ENCODE results near the gene CYP46A1. TPM values are rescaled to one million over a fixed set of nuclear protein-coding genes. Genes with fewer than 3 reads are reported as not detected.

The CYP46A1 gene
- total RNA-seq, 1 donor from 2014 or later = 1.1 TPM

DNA sequence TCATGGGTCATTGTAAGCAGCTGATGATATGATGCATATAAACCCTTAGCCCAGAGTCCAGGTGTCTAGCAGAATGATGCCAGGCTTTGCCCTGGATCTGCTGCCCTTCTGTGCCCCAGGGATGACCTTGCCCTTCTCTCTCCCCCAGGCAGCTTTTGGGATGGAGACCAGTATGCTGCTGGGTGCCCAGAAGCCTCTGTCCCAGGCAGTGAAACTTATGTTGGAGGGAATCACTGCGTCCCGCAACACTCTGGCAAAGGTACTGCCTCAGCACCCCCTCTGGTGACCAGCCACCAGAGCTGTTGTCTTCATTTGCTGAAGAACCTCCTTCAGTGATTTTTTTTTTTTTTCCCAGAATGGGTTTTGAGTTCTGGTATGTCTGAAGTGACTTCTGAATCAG lies 23.3 kb downstream of the CYP46A1 start:
- H3K36me3 ChIP-seq = peaks cover 4% of the 10 kb centered on the region
- peaks cover 3% of the 10 kb centered on the region for H3K9me3 ChIP-seq (ENCODE audit: low read depth)
- no peaks in the 10 kb centered on the region for H3K79me2 ChIP-seq (ENCODE audit: low read depth)
- H3K4me1 ChIP-seq = no peaks in the 10 kb centered on the region
- no peaks in the 10 kb centered on the region for H3F3A ChIP-seq (ENCODE audit: low read depth)
- H3K4me2 ChIP-seq = no peak overlapping the region
- H3K4me1 Mint-ChIP-seq = no peaks in the 10 kb centered on the region
- DNase-seq (ENCODE audit: low spot score) = no peak
- no peaks in the 10 kb centered on the region for H4K20me1 ChIP-seq (ENCODE audit: low read depth)
- peaks cover 32% of the 10 kb centered on the region for H3K36me3 Mint-ChIP-seq
- H3K27me3 Mint-ChIP-seq (ENCODE audit: insufficient read depth, low read depth) = peaks cover 5% of the 10 kb centered on the region
- no peak overlapping the region for H3K4me3 ChIP-seq
- H3K9ac ChIP-seq = no peak overlapping the region
- H3K9me3 Mint-ChIP-seq = peaks cover 28% of the 10 kb centered on the region
- no peak overlapping the region for H3K27ac Mint-ChIP-seq
- H2AFZ ChIP-seq (replicated peaks) = no peak overlapping the region
- no peak for TF ChIP-seq EZH2 (IDR thresholded peaks at IDR 0.05)
- TF ChIP-seq, protein P1, sequence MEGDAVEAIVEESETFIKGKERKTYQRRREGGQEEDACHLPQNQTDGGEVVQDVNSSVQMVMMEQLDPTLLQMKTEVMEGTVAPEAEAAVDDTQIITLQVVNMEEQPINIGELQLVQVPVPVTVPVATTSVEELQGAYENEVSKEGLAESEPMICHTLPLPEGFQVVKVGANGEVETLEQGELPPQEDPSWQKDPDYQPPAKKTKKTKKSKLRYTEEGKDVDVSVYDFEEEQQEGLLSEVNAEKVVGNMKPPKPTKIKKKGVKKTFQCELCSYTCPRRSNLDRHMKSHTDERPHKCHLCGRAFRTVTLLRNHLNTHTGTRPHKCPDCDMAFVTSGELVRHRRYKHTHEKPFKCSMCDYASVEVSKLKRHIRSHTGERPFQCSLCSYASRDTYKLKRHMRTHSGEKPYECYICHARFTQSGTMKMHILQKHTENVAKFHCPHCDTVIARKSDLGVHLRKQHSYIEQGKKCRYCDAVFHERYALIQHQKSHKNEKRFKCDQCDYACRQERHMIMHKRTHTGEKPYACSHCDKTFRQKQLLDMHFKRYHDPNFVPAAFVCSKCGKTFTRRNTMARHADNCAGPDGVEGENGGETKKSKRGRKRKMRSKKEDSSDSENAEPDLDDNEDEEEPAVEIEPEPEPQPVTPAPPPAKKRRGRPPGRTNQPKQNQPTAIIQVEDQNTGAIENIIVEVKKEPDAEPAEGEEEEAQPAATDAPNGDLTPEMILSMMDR (IDR thresholded peaks at IDR 0.05) = no peak
- no peak for TF ChIP-seq EZH2phosphoT487 (IDR thresholded peaks at IDR 0.05)
- no peak overlapping the region for H3K4me3 Mint-ChIP-seq
- no peaks in the 10 kb centered on the region for H3K27me3 ChIP-seq
- no peak overlapping the region for H3K27ac ChIP-seq

DNA sequence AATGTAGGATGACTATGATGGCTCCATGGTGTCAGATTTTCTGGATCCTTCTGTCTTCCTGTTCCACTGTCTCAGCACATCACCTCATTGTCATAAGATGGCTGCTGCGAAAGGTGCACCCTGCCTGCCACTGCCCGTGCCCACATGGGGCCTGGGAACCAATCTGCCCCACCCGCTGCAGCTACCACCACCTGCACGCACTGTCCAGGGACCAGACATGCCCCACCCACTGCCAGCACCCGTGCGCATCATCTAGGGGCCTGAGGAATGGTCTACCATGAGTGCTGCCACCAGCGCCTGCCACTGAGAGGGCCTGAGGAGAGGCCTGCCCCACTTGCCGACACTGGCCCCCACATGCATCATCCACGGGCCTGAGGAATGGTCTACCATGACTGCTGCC lies 23.8 kb downstream of the CYP46A1 start:
- Histone ChIP-seq H3K9me3 (ENCODE audit: low read depth) (peaks cover 3% of the 10 kb centered on the region), H3K4me2 (no peak overlapping the region), H3K4me3 (no peak overlapping the region), H3K27me3 (no peaks in the 10 kb centered on the region), H4K20me1 (ENCODE audit: low read depth) (no peaks in the 10 kb centered on the region), H3K79me2 (ENCODE audit: low read depth) (no peaks in the 10 kb centered on the region), H3K9ac (no peak overlapping the region), H3K4me1 (no peaks in the 10 kb centered on the region), H3F3A (ENCODE audit: low read depth) (no peaks in the 10 kb centered on the region), H2AFZ (replicated peaks) (no peak overlapping the region), H3K36me3 (no peaks in the 10 kb centered on the region), H3K27ac (no peak overlapping the region)
- H3K9me3 Mint-ChIP-seq = peaks cover 30% of the 10 kb centered on the region
- H3K4me1 Mint-ChIP-seq = no peaks in the 10 kb centered on the region
- H3K36me3 Mint-ChIP-seq = peaks cover 30% of the 10 kb centered on the region
- H3K27ac Mint-ChIP-seq = no peak overlapping the region
- peaks cover 3% of the 10 kb centered on the region for H3K27me3 Mint-ChIP-seq (ENCODE audit: insufficient read depth, low read depth)
- no peak overlapping the region for H3K4me3 Mint-ChIP-seq
- DNase-seq (ENCODE audit: low spot score) = no peak
- TF ChIP-seq EZH2 (IDR thresholded peaks at IDR 0.05) (no peak), EZH2phosphoT487 (IDR thresholded peaks at IDR 0.05) (no peak)
- TF ChIP-seq, protein P1 (IDR thresholded peaks at IDR 0.05) = no peak

DNA sequence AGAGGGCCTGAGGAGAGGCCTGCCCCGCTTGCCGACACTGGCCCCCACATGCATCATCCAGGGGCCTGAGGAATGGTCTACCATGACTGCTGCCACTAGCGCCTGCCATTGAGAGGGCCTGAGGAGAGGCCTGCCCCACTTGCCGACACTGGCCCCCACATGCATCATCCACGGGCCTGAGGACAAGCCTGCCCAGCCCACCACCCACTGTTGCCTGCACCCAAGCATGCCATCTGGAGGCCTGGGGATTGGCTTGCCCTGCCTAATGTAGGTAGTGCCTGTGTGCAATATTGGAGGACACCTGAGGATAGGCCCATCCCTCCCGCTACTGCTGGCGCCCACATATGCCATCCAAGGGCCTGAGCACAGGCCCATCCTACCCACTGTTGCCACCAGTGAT lies 24.4 kb downstream of the CYP46A1 start:
- H3K4me1 ChIP-seq = no peaks in the 10 kb centered on the region
- TF ChIP-seq, protein P1 (IDR thresholded peaks at IDR 0.05) = no peak
- TF ChIP-seq EZH2phosphoT487 (IDR thresholded peaks at IDR 0.05) = no peak
- TF ChIP-seq EZH2 (IDR thresholded peaks at IDR 0.05) = no peak
- H4K20me1 ChIP-seq (ENCODE audit: low read depth) = no peaks in the 10 kb centered on the region
- no peak overlapping the region for H3K4me3 ChIP-seq
- H3F3A ChIP-seq (ENCODE audit: low read depth) = no peaks in the 10 kb centered on the region
- peaks cover 3% of the 10 kb centered on the region for H3K9me3 ChIP-seq (ENCODE audit: low read depth)
- no peak overlapping the region for H3K27ac ChIP-seq
- Mint-ChIP-seq H3K4me3 (no peak overlapping the region), H3K9me3 (peaks cover 25% of the 10 kb centered on the region), H3K27ac (no peak overlapping the region), H3K27me3 (ENCODE audit: insufficient read depth, low read depth) (no peaks in the 10 kb centered on the region), H3K36me3 (peaks cover 25% of the 10 kb centered on the region), H3K4me1 (no peaks in the 10 kb centered on the region)
- no peak overlapping the region for H3K4me2 ChIP-seq
- no peak overlapping the region for H3K9ac ChIP-seq
- no peaks in the 10 kb centered on the region for H3K36me3 ChIP-seq
- H3K27me3 ChIP-seq = no peaks in the 10 kb centered on the region
- DNase-seq (ENCODE audit: low spot score) = no peak
- no peak overlapping the region for H2AFZ ChIP-seq (replicated peaks)
- no peaks in the 10 kb centered on the region for H3K79me2 ChIP-seq (ENCODE audit: low read depth)

Data from neural progenitor cell (in vitro differentiated cells).